NCI-H2196 treated with DMSO at 0.1 percent for 48 hours (cell line): ENCODE measurements around the gene TRO.

Source experiments
- DNase-seq: peaks from one replicate; lab custom pipeline; 2025; ENCODE audit not compliant: unreplicated experiment; lab: John Stamatoyannopoulos, UW

TRO gene

DNA sequence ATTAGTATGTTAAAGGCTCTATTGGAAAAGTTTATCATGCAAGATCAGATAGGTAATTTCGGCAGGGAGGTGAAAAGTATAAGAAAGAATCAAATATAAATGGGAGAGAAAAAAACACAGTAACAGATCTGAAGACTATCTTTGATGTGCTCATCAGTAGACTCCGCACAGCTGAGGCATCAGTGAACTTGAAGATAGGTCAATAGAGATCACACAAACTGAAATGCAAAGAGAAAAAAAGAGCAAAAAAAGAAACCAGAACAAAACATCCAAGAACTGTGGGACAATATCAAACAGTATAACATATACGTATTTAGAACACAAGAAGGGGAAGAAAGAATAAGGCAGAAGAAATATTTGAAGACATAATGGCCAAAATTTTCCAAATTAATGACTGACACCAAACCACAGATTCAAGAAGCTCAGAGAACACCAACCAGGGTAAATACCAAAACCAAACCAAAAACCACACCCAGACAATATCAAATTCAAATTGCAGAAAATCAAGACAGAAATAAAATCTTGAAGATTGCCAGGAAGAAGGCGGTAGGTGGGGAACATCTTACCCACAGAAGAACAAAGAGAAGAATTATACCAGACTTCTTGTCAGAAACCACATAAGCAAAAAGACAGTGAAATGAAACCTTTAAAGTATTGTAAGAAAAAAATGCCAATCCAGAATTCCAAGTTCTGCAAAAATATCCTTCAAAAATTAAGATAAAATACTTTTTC lies 44.3 kb downstream of the TRO start:
- no peak for DNase-seq

DNA sequence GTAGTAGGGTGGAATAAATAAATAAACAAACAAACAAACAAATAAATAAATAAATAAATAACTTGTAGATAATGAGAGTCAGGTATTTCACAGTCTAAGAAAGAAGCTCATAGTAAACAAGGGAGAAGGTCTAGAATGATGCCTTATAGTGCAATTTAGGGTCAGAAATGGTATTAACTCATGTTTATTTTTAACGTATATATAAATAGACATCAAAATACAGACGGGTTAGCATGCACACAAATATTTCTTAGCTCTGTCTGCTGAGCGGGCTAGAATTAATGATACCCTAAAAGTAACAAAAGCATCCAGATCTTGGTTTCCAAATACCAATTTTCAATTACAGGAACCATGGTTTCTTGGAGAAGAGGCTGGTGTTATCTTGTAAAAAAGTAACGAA lies 56.8 kb downstream of the TRO start:
- DNase-seq = no peak

DNA sequence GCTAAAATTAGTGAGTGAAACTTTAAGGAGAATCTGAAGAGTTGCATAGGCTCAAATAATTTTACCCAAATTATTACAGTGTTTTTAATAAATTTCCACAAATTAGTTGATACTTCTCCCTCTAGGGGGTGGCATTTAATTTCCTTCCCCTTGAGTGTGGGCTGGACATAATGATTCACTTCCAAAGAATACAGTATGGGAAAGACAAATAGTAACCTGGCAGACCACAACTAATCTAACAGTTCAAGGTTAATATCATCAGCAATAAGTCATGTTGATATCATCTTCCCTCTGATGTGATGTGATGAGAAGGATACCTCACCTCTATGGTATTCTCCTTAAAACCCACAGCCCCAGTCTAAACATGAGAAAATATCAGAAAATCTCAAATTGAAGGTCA lies 57.8 kb downstream of the TRO start:
- DNase-seq = no peak

DNA sequence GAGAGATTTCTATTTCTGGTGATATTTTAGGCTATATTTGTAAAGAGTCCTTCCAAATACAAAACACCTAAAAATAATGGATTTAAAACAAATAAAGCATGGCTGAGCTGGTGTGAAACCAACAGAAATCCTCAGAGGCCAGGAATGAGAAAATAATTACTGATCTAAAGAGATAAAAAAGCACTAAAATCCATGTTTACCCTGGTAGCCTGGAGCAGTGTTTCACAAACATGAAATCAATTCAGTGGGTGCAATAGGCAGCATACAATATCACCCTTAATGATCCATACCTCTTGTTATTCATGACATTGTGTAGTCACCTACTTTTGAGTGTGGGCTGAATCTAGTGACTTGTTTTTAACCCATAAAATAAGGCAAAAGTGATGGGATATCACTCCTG lies 58.8 kb downstream of the TRO start:
- DNase-seq = no peak

DNA sequence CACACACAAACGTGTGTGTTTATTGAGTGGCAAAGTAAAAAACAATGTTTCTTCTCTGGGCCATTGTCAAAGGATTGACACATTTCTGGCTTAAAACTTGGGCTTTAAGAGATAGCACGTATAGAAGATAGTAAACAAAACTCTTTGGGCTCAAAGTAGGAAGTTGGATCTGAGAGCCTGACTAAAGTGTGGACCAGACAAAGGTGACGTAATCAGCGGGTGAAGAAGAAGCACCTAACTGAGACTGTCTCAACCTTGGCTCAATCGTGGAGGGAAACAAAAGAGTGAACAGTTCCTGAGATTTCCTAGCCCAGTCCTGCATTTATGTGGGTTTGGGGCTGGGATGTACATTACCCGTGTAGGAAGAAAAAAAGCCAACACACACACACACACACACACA lies 59.7 kb downstream of the TRO start:
- no peak for DNase-seq
